GM19324 (cell line): ENCODE results near the gene ERGIC1.
"Not testable (repeated sequence)": the region's sequence is repeated elsewhere in the genome, so short reads cannot be mapped to it uniquely, and the experiment has no call there.

ENCODE experiments used
- ATAC-seq: cut with Tn5 transposase; IDR thresholded peaks from one replicate; pipeline ENCODE4 v1.9.1; 2021; ENCODE audit warnings: mild to moderate bottlenecking, moderate library complexity; ENCODE audit not compliant: unreplicated experiment, low FRiP score

The ERGIC1 gene

GRCh38 chr5:172845576-172845975 is 11.5 kb downstream of the ERGIC1 start:
- no peak for ATAC-seq

- ATAC-seq, result no peak
These were observed 12.2 kb downstream of the ERGIC1 start for GRCh38 chr5:172846249-172846648.

- no peak for ATAC-seq
These were observed 12.6 kb downstream of the ERGIC1 start for GRCh38 chr5:172846677-172847076.

DNA sequence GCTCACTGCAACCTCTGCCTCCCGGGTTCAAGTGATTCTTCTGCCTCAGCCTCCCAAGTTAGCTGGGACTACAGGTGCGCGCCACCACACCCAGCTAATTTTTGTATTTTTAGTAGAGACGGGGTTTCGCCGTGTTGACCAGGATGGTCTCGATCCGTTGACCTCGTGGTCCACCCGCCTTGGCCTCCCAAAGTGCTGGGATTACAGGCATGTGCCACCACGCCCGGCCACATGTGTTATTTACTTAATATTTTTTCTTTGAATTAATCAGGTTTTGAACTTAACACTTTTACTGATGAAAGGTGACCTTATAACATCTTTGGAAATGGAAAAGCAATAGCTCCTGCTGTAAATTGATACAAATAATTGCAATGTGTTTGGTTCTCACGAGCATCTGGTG is 13.5 kb downstream of the ERGIC1 start:
- ATAC-seq, result not testable (repeated sequence)

DNA sequence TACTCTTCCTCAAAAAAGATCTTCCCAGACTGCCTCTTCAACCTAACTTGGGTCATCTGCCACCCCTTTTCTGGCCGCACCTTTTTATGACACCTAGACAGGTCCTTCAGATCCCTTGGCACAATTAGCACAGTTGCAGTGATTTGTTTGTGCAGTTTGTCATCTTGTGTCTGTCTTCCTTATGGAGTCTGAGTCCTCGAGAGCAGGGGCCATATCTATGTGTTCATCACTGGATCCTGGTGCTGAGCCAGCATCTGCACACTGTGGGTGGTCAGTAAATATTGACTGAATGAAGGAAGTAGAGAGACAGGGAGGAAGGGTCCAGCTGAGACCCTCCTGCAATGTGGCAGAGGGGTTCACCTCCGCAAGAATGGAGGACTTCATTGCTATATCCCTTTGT is 14.4 kb downstream of the ERGIC1 start:
- ATAC-seq, result no peak

- no peak for ATAC-seq
These were observed 15.8 kb downstream of the ERGIC1 start for GRCh38 chr5:172849606-172850453.

DNA sequence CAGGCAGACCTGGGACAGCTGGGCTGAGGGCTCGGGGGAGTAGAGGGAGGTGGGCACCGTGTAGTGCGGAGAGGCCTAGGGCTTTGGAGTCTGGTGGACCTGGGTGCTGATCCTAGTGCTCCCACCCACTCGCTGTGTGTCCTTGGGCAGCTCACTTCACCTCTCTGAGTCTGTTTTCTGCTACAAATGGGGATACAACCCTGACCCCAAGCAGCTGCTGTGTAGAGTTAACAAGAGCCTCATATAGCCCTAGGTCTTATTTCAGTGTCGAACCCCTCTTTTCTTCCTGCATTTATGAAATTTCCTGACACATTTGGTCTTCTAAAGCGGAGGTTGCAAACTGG is 16.4 kb downstream of the ERGIC1 start:
- no peak for ATAC-seq

- ATAC-seq, result not testable (repeated sequence)
These were observed 17.2 kb downstream of the ERGIC1 start for GRCh38 chr5:172851254-172851653.

DNA sequence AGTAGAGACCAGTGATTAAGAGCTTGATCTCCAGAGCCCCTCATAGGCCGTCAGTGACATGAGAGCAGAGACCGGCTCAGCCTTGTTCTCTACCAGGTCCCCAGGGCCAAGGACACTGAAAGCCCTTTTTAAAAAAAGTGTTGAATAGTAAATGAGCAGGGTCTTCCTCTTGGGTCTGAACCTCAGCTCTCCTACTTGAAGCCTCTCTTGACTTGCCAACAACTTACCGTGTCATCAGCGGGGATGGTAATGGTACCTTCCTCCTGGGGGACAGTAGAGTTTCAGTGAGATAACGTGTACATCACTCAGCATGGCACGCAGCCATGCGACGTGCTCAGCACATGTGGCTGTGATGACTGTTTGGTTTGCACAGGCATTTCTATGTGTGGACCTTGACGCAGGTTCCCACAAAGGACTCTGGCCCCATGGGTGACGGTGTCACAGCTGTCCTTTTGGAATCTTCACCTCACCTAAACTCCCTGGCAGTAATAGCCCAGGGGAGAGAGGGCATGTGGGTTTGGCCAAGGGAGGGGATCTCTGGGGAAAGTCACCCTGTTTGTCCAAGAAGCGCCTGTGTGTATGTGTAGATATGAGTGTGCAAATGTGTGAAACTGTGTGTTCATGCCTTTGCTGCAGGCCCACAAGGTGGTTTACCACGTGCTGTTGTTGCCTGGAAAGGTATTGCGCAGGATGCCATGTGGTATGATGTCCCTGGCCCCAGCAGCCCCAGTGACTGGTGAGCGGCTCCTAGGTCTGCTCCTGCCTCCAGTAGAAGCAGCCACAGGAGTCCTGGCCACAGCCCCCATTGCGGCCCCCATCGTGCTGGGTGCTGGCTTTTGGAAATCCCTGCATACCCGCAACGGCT is 18.7 kb downstream of the ERGIC1 start:
- ATAC-seq, result no peak

DNA sequence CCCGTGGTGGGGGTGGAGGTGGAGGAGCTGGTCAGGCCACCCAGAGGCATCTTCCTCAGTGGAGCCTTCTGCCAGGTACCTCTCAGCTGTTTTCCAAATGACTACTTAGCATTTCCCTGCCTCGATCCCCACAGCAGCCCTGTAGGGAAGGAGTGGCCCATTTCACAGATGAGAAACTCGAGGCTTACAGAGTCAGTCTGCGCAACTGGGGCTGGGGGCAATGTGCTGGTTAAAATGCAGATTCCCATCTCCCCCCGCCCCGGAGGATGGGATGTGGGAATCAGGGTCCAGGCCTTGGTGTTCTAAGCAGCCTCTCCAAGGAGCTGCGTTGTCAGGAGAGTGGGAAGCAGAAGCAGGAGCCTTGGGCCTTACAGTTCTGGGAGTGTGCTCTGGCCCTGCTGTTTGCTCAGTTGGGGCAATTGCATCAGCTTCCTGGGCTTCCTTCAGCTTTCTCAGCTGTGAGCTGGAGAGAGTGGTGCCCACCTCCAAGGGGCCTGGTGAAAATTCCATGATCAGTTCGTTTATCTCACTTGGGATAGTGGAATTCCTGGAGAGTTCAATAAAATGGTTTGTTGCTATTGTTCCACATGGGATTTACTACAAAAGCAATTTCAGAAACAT is 19.4 kb downstream of the ERGIC1 start:
- no peak for ATAC-seq

GRCh38 chr5:172854451-172854871 is 20.4 kb downstream of the ERGIC1 start:
- ATAC-seq, result no peak

GRCh38 chr5:172854971-172855370 is 20.9 kb downstream of the ERGIC1 start:
- no peak for ATAC-seq

GRCh38 chr5:172855597-172856292 is 21.7 kb downstream of the ERGIC1 start:
- no peak for ATAC-seq

- ATAC-seq, result no peak
These were observed 22.3 kb downstream of the ERGIC1 start for GRCh38 chr5:172856336-172856735.

- ATAC-seq, result no peak
These were observed 23.9 kb downstream of the ERGIC1 start for GRCh38 chr5:172857982-172858381.

GRCh38 chr5:172858511-172858989 is 24.5 kb downstream of the ERGIC1 start:
- ATAC-seq, result no peak

- ATAC-seq, result no peak
These were observed 25.1 kb downstream of the ERGIC1 start for GRCh38 chr5:172858990-172859811.

GRCh38 chr5:172859966-172860365 is 25.9 kb downstream of the ERGIC1 start:
- no peak for ATAC-seq
